Measurements from ENCODE around the gene ARHGAP26.
A peak's percentile ranks its signal among the peaks of the same experiment; 100 is the strongest.

Gene ARHGAP26

DNA sequence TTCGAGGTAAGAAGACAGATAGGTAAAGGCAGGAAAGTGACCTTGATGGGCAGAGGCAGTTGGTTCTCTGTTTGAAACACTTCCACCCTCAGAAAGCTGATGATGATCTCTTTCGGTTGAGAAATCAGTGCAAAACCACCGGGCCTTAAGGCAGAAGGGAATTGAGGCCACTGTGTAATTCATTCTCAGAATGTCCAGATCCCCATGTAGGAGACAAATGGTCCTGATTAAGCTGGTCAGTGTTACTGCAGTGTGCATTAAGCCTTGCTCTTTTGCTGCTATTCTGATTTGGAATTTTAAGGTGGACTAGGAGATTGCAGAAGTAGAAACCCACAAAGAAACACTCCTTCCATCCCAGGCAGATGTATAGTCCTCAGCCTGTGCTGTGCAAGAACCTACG, 255.2 kb downstream of the ARHGAP26 start:
- no peak for DNase-seq

DNA sequence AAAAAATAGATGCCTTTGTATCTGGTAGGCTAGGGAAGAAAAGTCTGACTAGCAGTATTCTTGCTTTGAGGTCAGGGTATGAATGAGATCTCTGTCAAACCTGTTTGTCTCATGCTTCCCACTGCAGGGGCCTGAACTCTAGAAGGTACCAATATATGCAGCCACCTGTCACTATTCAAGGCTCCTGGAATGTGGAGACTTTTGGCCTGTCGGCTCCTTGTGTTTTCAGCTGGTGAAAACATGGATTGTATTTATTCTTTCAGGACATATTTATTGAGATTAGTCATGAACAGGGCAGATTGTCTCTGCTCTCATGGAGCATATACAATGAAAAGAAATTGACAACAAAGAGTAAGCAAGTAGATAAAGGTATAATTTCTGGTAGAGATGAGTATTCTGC, 255.8 kb downstream of the ARHGAP26 start:
- DNase-seq: no peak

DNA sequence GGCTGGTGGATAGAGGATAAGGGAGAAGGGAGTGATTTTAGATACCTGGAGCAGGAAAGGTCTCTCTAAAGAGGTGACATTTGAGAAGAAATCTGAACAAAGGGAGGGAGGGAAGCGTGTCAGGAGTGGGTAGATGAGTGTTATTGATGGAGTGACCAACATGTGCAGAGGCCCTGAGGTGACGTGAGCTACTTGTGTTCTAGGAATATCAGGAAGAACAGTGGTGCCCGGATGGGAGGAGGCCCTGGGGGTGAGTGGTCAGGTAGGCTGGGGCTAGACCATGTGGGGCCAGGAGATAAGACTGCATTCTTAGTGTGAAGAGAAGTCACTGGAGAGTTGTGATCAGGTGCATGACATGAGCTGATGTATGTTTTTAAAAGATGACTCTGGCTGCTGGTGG, 256.2 kb downstream of the ARHGAP26 start:
- DNase-seq: no peak

DNA sequence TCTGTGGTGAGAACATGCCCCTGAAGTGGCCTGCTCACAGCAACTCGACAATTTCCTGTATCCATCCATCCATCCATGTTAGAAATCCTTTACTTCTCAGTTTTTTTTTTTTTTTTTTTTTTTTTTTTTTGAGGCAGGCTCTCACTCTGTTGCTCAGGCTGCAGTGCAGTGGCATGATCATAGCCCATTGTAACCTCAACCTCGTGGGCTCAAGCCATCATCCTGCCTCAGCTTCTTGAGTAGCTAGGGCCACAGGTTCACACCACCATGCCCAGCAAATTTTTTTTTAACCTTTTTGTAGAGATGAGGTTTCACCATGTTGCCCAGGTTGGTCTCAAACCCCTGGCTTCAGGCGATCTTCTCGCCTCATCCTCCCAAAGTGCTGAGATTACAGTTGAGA, 259.1 kb downstream of the ARHGAP26 start:
- DNase-seq: no peak

DNA sequence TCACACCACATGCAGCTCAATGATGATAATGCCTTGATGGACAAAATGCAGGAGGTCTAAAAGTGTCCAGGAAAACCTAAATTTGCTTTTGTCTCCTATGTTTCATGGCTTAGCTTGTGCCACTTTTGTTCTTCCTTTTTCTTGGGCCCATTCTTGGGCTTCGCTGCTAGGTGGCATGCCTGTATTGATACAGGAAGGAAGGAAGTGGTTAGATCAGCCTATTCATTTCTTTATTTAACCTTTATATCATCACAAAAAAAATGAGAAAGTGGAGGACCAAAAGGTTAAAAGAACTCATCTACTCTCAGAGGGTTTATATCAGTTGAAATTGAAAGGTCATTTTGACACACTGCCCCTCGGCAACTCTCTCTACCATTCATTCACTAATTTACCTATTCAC, 260.2 kb downstream of the ARHGAP26 start:
- no peak for DNase-seq

DNA sequence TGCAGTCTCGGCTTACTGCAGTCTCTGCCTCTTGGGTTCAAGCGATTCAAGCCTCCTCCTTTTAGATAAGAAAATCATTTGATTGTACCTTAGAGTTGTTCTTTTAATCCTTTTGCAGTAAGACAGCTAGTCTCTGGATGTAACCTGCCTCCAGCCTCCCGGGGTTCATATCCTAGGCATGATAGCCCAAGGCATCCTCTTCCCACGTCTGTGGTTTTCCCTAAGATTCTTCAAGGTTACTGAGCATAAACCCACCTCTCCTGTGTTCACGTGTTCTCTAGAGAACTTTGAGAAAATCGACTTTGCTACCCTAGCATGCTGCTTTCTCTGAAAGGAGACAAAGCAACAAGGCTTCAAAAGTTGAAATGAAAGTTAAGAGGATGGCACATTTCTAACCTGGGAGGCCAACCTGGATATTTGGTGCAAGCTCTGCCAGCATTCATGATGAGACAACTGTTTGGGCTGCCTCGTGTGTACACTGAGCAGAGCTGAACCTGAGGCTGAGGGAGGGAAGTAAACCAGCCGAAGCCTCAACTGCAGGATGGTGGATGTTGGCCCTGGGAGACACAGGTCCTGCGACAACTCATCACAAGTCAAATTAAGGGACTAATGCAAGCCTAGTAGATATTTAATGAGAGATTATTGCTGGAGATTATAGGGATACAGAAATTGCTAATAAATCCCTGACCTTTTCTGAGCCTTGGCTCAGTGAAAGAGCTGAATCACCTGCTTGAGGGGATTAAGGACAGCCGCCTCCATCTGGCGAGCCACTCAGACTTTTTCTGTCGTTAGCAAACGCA, 261.8 kb downstream of the ARHGAP26 start:
- no peak for DNase-seq

DNA sequence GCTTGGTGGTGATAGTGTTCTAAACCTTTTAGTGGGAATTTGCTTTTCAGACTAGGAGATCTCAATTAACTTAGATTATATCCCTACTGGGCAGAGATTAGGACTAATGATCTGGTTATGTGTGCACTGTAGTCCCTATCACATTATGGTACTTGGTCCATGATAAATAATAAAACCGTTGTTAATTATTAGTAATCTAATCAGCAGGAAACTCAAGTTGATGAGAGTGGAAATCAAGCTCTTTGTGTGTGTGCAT, 262.3 kb downstream of the ARHGAP26 start:
- DNase-seq: no peak

DNA sequence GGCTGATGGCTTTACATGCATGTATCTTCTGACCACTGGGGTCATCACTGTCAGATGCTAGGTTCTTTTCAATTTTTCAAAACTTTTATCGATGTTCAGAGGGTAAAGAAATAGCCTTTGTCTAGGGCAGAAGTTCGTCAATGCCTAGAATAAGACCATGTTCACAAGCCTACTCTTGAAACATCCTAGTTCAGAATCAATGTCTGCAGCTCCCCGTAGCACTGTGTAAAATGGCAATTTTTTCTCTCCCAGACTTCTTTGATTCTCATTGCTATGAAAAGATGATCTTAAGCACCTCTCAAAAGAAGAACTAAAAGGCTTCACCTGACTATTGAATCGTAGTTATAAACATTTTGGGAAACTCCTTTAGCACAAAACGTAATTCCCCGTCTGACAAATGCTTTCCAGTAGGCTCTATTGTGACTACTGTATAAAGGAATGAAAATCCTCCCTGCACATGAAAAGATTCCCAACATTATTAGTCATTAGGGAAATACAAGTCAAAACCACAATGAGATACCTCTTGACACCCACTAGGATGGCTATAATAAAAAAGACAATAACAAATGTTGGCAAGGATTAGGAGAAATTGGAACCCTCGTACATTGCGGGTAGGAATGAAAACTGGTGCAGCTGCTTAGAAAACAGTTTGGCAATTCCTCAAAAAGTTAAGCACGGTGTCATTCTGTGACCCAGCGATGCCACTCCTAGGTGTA, 263.5 kb downstream of the ARHGAP26 start:
- peak; percentile 89 for DNase-seq

DNA sequence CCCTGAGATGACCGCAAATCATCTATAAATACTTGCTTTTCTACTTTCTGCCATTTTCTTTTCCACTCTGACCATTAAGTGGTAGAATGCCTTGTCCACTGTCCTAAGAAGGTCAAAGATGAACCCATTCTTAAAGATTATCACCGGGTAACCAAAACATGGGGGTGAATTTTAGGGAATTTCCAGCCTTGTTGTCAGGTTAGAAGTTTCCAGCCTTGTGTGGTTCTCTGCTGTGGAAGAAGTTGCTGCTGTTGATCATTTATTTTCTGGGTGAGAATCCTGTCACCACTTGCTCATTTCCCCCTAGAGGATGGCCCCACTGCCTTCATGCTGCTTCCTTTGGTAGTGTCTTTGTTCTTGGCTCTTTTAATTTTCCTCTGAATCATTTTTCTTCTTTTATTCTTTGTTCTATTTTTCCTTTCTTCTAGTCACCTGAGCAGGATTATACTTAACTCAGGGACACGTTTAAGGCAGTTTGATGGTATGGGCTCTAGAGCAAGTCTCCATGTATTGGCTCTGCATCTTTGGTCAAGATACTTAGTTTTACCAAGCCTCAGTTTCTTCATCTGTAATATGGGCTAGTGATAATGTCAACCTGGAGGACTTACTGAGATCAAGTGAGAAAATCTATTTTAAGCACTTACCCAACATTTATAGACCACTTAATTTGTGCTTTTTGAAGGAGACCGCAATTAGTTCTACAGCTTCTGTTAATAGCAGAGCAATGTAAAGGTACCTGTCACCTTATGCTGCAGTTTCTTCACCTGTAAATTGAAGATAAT, 266.2 kb downstream of the ARHGAP26 start:
- no peak for DNase-seq

DNA sequence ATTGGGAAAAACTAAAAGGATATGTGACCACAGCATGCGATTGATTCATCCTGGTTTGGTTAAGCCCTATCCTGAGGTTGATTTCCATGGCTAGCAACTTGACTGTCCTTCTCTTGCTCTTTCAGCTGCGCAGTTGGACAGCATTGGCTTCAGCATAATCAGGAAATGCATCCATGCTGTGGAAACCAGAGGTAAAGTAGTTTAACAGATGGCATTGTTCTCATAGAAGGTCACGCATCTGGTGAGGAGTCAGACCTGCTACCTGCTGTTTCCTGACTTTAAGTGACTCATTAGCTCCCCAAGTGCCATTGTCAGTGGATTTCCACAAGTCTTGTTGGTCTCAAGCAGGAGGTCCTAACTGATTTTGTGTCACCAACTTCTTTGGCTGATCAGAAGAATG, 266.9 kb downstream of the ARHGAP26 start:
- no peak for DNase-seq

DNA sequence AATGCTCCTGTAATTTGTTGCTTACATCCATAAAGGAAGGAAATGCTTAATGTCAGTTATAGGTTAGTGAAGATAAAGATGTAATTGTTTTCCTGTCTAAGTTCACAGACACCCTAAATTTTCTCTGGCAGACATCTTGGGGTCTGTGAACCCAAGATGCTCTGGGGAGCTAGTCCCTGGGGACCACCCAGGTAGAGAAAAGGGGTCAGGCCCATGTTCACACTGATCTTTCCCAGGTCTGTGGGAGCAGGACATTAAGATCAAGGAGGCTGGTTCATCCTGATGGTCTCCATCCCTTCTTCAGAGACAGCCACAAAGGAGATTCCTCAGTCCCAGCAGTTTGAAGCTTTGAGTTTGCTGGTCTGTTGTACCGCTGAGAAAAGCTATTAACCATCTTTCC, 267.5 kb downstream of the ARHGAP26 start:
- no peak for DNase-seq

DNA sequence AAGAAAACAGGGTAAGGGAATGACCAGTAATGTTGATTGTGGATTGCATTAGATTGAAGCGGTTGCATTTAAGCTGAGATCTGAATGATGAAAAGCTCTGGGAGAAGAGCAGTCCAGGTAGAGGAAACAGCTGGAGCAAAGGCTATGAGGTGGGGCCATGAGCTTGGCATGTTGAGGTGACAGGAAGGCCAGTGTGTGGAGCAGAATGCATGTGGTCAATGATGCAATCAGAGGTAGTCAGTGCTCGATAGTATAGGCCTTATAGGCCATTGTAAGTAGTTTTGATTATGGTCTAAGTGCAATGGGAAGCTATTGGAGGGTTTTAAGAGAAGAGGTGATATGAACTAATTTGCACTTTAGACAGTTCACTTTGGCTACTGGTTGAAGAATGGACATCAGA, 270.4 kb downstream of the ARHGAP26 start:
- no peak for DNase-seq

DNA sequence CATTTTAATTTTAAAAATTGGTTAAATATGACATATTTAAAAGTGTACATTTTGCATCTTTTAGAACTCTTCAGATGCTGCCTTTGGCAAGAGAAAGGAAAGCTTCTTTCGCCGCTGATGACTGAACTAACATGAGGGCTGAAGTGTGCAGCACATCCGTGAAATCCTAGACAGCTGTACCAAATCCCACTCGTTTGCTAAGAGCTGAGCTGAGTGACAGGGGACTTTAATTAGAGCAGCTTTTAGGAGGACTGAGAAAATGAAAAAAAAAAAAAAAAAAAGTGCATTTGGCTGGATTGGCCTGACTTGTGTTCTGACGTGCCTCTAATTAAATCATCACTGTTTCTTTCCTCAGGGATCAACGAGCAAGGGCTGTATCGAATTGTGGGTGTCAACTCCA, 271.3 kb downstream of the ARHGAP26 start:
- no peak for DNase-seq

DNA sequence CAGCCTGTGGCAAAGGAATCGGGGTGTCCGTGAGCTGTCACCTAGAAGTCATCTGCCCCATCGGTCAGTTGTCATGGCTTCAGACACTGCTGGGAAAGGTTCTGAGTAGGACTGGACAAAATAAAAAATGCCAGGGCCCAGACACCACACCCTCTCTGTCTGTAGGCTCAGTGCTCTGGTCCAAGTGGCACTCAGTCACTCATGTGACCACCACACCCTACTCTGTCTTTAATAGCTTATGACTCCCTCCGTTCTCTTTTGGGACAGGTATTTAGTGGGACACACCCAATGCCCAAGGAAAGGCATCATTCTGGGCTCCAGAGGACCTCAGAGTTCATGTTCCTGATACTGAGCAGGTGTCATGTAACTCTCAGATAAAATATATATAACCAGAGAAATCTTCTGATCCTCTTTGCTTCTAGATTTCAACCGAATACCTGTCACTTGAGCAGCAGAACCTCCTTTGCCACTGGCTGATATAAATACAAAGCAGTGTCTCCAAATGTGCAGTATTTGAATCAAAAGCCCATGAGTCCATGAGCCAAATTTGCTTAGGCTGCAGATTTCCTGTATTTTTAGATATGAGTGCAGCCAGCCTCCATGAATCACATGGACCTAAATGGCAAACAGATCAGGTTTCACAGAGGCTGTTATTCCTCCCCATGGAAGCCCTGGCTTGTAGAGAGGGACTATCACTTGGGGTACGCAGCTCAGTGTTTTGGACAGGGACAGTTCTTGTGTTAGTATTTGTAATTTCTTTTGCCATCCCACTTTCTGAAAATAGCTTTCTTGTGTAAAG, 272.0 kb downstream of the ARHGAP26 start:
- DNase-seq: no peak

DNA sequence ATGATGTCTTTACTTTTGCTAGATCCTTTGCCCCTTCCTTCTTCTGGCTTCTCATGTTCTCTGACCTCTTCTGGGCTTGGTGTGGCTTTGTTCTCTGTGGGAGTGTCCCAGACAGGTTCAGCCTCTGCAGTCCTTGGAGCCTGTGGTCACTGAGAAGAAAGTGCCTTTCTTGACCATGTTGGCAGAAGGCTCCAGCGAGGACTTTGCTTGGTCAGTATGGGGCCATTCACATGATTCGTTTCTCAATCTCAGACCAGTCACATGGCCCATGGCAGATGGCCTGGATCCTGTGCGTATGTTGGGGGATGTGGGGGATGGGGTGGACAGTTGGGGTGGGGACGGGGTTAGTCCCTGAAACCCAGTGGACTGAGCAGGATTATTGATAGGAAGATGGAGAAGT, 274.1 kb downstream of the ARHGAP26 start:
- no peak for DNase-seq

DNA sequence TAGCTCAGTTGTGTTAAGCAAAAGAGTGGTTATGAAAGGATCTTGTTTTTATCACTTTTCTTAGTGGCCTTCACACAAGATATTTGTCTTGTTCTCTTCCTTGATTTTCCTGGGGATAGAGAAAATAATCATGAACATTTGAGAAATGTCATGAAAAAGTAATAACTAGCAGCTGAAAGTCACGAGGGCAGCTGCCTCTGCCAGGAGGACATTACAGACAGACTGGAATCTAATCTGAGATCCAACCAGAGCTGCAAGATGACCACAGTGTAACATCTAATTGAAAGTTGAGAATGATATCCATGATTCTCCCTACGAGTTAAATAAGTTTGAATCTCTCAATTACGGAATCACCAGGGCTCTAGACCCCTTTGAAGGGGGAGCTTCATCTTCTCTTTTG, 274.9 kb downstream of the ARHGAP26 start:
- DNase-seq: no peak

DNA sequence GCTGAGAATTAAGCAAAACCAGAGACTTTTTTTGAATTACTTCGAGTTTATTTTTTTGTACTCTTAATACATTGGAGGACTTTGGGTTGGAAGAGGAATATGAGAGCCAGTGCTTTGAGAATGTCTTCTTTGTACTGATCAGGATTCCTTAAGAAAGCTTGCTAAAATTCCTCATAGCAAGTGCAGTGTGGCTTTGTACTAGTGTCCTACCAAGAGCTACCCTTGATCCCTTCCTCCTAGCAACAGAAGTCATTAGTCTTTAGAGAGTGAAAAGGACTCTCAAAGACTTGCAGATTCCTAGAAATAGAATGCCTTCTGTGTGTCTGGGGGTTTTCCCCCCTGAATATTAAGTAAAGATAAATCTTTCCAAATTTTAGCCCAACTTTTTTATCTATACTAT, 276.1 kb downstream of the ARHGAP26 start:
- no peak for DNase-seq

DNA sequence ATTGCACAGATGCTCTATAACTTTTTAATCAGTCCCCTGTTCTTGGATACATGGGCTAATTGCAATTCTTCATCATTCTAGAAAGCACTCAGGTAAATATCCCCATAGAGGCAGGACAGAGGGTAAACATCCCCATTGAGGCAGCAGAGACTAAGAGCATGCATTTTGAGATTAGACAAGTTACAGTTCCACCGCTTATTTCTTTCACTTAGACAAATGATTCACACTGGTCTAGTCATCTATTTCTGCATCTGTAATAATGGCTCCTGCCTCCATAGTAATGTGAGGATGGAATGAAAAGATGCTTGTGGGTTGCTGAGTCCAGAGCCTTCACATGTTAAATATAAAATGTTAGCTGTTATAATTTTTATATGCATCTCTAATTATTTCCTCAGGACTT, 276.9 kb downstream of the ARHGAP26 start:
- no peak for DNase-seq

DNA sequence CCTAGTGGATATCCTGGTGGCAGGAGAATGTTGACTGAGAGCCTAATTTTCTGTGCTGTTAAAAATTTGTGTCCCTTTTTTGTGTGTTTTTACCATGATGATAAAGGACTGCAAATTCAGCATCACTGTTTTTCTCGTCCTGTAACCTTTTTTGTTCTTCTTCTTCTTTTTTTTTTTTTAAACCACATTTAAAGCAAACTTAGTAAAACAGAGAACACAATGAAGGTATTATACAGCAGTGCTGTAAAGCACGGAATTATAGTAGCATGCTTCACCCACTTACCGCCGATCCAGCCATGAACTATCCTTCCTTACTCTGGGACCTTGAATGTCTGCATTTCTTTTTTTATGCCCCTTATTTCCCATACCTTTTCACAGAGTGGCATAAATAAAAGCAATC, 280.0 kb downstream of the ARHGAP26 start:
- DNase-seq: no peak

DNA sequence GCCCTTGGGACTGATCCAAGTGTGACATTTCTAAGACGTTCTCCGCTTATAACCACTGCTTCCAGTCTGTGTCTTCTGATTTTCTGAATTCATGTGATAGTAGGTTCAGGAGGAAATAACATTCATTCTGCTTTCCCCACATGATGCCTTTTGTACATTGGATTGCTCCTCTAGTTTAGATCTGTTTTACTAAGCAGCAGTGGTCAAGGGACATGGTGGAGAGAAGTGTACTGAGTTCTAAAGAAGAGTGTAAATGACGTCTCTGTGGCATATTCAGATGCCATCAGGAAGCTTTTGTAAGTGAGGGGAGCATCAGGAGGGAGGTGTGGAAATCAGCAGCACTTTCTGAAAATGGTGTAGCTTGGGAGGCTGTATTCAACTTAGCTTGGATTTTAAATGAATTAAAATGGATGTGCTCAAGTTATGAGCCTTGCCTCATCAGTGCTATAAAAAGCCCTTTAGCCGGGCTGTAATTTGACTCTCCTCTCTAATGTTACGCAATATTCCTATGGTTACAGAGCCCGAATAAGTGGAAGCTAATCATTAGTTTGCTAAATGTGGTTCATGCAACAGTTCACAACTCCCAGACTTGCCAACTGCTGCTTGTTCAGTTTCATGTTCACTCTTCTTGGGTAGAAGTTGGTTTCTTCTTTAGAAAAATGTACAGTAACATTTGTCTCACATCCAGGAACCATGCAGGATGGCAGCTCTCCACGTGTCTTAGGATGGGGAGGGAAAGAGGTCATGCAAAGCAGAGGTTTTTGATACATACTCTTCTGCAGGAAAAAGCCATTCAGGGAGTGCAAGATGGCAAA, 281.3 kb downstream of the ARHGAP26 start:
- DNase-seq: peak; percentile 67

DNA sequence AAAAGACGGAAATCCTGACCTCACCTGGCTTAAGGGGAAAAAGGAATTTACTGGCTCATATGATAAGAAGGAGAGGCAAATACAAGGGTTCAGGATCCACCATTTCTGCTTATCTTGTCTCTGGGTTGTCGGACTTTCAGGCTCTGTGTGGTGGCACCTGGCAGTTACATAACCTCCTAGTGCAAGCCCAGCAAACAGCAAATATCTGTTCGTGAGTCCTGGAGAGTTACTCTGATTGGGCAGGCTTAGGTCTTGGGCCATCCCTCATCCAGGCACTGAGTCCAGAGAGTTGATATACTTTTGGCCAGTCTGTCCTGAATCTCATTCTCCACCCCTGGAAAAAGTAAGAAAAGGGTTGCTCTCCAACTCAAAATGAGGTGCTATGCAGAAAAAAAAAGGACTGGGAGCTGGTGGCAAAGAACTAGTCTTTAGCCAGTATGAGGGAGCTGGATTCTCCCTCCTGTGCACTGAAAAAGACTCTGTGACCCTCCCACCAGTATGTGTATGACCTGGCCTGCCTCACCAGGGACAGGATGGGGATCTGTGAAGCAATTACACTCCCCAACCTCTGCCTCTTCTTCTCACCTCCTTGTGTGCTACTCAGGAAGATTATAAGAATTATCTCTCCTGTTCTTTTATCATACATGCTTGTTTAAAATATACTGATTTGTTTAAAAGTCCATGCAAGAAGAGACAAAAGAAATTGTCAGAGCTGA, 282.9 kb downstream of the ARHGAP26 start:
- DNase-seq: no peak

DNA sequence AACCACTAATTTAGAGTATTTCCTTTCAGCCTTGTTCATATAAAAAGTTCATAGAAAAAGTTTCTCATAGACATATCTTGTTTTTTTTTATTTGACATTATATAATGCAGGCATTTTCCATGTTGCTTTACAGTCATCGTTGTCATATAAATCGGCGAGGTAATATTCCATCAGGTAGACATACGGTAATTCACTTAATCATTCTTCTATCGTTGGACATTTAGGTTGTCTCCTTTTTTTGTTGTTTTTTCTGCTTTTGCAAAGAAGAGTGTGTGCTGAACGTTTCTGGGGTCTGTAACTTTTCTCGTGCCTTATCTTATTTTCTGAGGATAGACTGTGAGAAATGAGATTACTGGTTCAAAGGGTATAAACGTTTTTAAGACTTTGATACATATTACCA, 283.6 kb downstream of the ARHGAP26 start:
- DNase-seq: no peak

All from kidney glomerular epithelial cell (primary cell).